ENCODE results near the gene PDIK1L. TPM values are rescaled to one million over a fixed set of nuclear protein-coding genes. Genes with fewer than 3 reads are reported as not detected.

PDIK1L gene
- total and polyA plus RNA-seq, 9 of the 15 experiments (the other 6 are each of a cell fraction or from before 2014, with no cell fraction given), result 12.8 to 30.2 (median 21.5) TPM

DNA sequence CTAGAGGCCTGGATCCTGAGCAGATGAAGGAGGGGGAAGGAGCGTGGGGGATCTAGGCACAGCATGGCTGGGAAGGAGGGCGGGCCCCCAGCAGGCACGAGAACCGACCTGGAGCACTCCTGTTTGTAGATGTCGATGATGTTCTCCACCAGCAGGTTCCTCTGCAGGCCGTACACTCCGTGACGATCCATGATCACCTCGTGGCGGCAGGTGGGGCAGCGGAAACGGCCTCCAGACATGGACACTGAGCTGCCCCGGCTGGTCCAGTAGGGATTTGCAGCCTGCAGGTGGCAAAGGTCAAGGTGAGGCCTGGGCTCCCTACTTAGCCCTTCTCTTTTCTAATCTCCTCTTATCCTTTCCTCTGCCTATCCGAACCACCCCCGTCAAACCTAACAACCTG, 45.5 kb upstream of the PDIK1L start (continued):
- TF ChIP-seq, protein P1, sequence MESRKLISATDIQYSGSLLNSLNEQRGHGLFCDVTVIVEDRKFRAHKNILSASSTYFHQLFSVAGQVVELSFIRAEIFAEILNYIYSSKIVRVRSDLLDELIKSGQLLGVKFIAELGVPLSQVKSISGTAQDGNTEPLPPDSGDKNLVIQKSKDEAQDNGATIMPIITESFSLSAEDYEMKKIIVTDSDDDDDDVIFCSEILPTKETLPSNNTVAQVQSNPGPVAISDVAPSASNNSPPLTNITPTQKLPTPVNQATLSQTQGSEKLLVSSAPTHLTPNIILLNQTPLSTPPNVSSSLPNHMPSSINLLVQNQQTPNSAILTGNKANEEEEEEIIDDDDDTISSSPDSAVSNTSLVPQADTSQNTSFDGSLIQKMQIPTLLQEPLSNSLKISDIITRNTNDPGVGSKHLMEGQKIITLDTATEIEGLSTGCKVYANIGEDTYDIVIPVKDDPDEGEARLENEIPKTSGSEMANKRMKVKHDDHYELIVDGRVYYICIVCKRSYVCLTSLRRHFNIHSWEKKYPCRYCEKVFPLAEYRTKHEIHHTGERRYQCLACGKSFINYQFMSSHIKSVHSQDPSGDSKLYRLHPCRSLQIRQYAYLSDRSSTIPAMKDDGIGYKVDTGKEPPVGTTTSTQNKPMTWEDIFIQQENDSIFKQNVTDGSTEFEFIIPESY (CRISPR knock-in tag; IDR thresholded peaks at IDR 0.05), result peak; percentile 90
- no peak for TF ChIP-seq SRSF7 (optimal IDR thresholded peaks at IDR 0.05; ENCODE audit: low read depth, low read length)
- TF ChIP-seq, protein P2, sequence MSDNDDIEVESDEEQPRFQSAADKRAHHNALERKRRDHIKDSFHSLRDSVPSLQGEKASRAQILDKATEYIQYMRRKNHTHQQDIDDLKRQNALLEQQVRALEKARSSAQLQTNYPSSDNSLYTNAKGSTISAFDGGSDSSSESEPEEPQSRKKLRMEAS (CRISPR knock-in tag; IDR thresholded peaks at IDR 0.05), result peak; percentile 61

DNA sequence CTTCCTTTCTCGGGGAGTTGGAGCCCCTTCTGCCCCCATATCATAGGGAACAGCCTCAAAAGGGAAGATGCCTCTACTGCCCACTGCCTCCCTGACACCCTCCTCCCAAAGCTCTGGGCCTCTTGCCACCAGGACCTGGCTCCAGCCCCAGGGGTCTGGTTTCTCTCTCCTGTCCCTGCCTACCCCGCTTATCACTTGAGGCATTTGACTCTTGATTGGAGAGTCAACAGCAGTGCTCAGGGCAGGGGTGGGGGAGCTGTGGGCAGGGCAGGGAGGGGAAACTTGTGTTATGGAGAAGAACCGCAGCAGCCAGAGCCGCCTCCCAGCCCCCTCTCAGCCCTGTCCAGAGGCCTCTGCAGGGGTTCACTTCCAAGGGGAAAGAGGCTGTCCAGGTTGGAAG, 44.8 kb upstream of the PDIK1L start:
- H3K4me2 ChIP-seq (ENCODE audit: insufficient read depth, low read length), result peak overlapping the region; percentile 28
- WGBS (ENCODE audit: insufficient coverage, low coverage, missing lambda C conversion rate), result 12% methylated on average over 4 of the region's 4 CpGs
- no peaks in the 10 kb centered on the region for H3K9me3 ChIP-seq (replicated peaks; ENCODE audit: control insufficient read depth, insufficient read depth, low read depth, low read length)
- H2AFZ ChIP-seq (ENCODE audit: low read depth, low read length), result peak overlapping the region; percentile 67
- no peaks in the 10 kb centered on the region for H3K27me3 ChIP-seq (ENCODE audit: control insufficient read depth in 2 of 2, insufficient read depth in 2 of 2, low read length in 2 of 2)
- ATAC-seq (peak; percentile 41), DNase-seq (ENCODE audit: extremely low read depth in 1 of 4, low spot score in 3 of 4) (peak; percentile 68 to 86 (median 73)), FAIRE-seq (peak; percentile 56)
- no peaks in the 10 kb centered on the region for H3K79me2 ChIP-seq (ENCODE audit: control insufficient read depth, insufficient read depth, low read length)
- peak overlapping the region; percentile 3 to 82; a peak in 3 of 4 replicates for H3K9ac ChIP-seq (ENCODE audit: insufficient read depth in 1 of 2, low read depth in 2 of 2, low read length in 2 of 2)
- H3K36me3 ChIP-seq (ENCODE audit: control insufficient read depth, insufficient read depth, low read length), result no peaks in the 10 kb centered on the region
- ChIA-PET CTCF (ENCODE audit: low intra/inter-chr PET ratio) (no interaction called here), POLR2A (interaction anchor here (0.6 to 4.2 kb wide), 9 partner anchors 8 to 167 kb away, joined by 3 to 28 read pairs (median 4); partner anchors contain the start of gene CEP85)
- H3K27ac ChIP-seq (ENCODE audit: extremely low read depth, low read depth, low read length), result peak overlapping the region; percentile 1; the same call in 2 of the 3 replicates
- intact Hi-C loops (cut with micrococcal nuclease), result no loop called here
- no peak overlapping the region for H3K4me3 ChIP-seq
- no peaks in the 10 kb centered on the region for H4K20me1 ChIP-seq (replicated peaks; ENCODE audit: control insufficient read depth, insufficient read depth, low read length)
- BruUV-seq (replicated peaks), result no TSS peak
- no peaks in the 10 kb centered on the region for H3K9me1 ChIP-seq (ENCODE audit: control insufficient read depth, insufficient read depth, low read length)
- H3K4me1 ChIP-seq (replicated peaks in 1 of 2; ENCODE audit: control insufficient read depth in 2 of 2, insufficient read depth in 2 of 2, low read length in 2 of 2), result peaks cover 50 to 55% of the 10 kb centered on the region in 2 experiments
- in situ Hi-C loops (cut with MboI), result no loop called here
- 0 out of 2 replicates have a peak, but pooled peaks have one; percentile 54 for TF ChIP-seq GATAD2A (IDR thresholded peaks at IDR 0.05)
- TF ChIP-seq IRF2 (CRISPR knock-in tag; IDR thresholded peaks at IDR 0.05), result no peak
- TF ChIP-seq NUFIP1 (IDR thresholded peaks at IDR 0.05; ENCODE audit: partially characterized antibody), result no peak
- TF ChIP-seq, protein P3, sequence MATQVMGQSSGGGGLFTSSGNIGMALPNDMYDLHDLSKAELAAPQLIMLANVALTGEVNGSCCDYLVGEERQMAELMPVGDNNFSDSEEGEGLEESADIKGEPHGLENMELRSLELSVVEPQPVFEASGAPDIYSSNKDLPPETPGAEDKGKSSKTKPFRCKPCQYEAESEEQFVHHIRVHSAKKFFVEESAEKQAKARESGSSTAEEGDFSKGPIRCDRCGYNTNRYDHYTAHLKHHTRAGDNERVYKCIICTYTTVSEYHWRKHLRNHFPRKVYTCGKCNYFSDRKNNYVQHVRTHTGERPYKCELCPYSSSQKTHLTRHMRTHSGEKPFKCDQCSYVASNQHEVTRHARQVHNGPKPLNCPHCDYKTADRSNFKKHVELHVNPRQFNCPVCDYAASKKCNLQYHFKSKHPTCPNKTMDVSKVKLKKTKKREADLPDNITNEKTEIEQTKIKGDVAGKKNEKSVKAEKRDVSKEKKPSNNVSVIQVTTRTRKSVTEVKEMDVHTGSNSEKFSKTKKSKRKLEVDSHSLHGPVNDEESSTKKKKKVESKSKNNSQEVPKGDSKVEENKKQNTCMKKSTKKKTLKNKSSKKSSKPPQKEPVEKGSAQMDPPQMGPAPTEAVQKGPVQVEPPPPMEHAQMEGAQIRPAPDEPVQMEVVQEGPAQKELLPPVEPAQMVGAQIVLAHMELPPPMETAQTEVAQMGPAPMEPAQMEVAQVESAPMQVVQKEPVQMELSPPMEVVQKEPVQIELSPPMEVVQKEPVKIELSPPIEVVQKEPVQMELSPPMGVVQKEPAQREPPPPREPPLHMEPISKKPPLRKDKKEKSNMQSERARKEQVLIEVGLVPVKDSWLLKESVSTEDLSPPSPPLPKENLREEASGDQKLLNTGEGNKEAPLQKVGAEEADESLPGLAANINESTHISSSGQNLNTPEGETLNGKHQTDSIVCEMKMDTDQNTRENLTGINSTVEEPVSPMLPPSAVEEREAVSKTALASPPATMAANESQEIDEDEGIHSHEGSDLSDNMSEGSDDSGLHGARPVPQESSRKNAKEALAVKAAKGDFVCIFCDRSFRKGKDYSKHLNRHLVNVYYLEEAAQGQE (IDR thresholded peaks at IDR 0.05; ENCODE audit: borderline replicate concordance), result no peak
- TF ChIP-seq, protein P3 (CRISPR knock-in tag; IDR thresholded peaks at IDR 0.05; ENCODE audit: low read depth), result no peak
- no peak; the same call in 1 of the 2 replicates for TF ChIP-seq GABPB1 (CRISPR knock-in tag; IDR thresholded peaks at IDR 0.05)
- no peak for TF ChIP-seq NCOA6 (IDR thresholded peaks at IDR 0.05)
- peak; percentile 57; the same call in 1 of the 2 replicates for TF ChIP-seq MTA1 (IDR thresholded peaks at IDR 0.05; ENCODE audit: borderline replicate concordance)
- no peak for TF ChIP-seq ZNF780A (CRISPR knock-in tag; IDR thresholded peaks at IDR 0.05)
